GM21786 (cell line): ENCODE measurements around the gene DOP1B.

Source experiments
- ATAC-seq: cut with Tn5 transposase; IDR thresholded peaks from one replicate; pipeline ENCODE4 v1.9.1; 2021; ENCODE audit not compliant: unreplicated experiment

The DOP1B gene

GRCh38 chr21:36202726-36203602 is 46.3 kb downstream of the DOP1B start:
- no peak for ATAC-seq

DNA sequence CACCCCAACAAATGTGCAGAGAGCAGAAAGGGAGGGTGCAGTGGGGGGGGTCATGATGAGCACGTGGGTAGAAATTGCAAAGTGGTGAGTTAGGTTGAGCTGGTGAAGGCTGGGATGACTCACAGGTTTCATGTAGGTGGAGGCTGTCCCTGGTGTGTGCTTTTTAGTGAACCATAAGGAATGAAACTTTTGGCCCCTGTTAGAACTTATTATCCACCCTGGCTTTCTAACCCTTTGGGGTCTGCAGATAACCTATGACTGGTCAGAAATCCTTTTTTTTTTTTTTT is 46.9 kb downstream of the DOP1B start:
- no peak for ATAC-seq

DNA sequence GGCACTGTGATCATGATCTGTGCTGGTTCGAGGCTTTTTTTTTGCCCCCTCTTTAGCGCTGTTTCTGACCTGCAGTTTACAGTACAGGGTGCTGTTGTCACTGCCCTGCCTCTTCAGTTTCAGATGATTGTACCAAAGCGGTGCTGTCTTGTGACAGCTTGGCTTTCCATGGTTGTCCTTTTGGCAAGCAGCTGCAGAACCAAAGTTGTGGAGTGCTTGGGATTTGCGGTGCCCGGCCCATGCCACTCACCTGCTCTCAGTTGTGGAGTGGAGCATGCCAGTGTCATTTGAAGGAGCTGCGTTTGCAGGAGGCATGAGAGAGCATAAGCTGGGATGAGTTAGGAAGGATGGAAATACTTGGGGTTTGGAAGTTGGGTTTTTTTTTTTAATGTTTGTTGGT is 48.4 kb downstream of the DOP1B start:
- ATAC-seq = no peak

- no peak for ATAC-seq
Measured at GRCh38 chr21:36205962-36206361, 49.3 kb downstream of the DOP1B start.
